Measurements from ENCODE around the gene PLXDC2. TPM values are rescaled to one million over a fixed set of nuclear protein-coding genes. Genes with fewer than 3 reads are reported as not detected.
A peak's percentile ranks its signal among the peaks of the same experiment; 100 is the strongest.

Gene PLXDC2
- polyA plus RNA-seq, 1 donor: 32.9 TPM

GRCh38 chr10:20110125-20111100 lies 294.2 kb downstream of the PLXDC2 start:
- peak; percentile 13 for DNase-seq

- no peak for DNase-seq
These were observed 297.9 kb downstream of the PLXDC2 start for GRCh38 chr10:20114179-20114578.

- DNase-seq: no peak
These were observed 299.7 kb downstream of the PLXDC2 start for GRCh38 chr10:20115894-20116293.

- no peak for DNase-seq
These were observed 301.2 kb downstream of the PLXDC2 start for GRCh38 chr10:20117471-20117870.

GRCh38 chr10:20118119-20118518 lies 301.9 kb downstream of the PLXDC2 start:
- DNase-seq: no peak

- DNase-seq: no peak
These were observed 312.6 kb downstream of the PLXDC2 start for GRCh38 chr10:20128811-20129210.

- no peak for DNase-seq
These were observed 316.6 kb downstream of the PLXDC2 start for GRCh38 chr10:20132816-20133215.

- DNase-seq: no peak
These were observed 317.5 kb downstream of the PLXDC2 start for GRCh38 chr10:20133669-20134189.

- no peak for DNase-seq
These were observed 326.1 kb downstream of the PLXDC2 start for GRCh38 chr10:20142311-20142710.

- DNase-seq: no peak
These were observed 328.0 kb downstream of the PLXDC2 start for GRCh38 chr10:20144268-20144667.

- DNase-seq: no peak
These were observed 329.8 kb downstream of the PLXDC2 start for GRCh38 chr10:20146004-20146403.

- DNase-seq: no peak
These were observed 331.5 kb downstream of the PLXDC2 start for GRCh38 chr10:20147684-20148083.

GRCh38 chr10:20156511-20156910 lies 340.3 kb downstream of the PLXDC2 start:
- no peak for DNase-seq

- DNase-seq: no peak
These were observed 341.1 kb downstream of the PLXDC2 start for GRCh38 chr10:20157314-20157713.

- DNase-seq: no peak
These were observed 341.9 kb downstream of the PLXDC2 start for GRCh38 chr10:20158086-20158485.

GRCh38 chr10:20162123-20162522 lies 345.9 kb downstream of the PLXDC2 start:
- DNase-seq: no peak

GRCh38 chr10:20166096-20166675 lies 350.0 kb downstream of the PLXDC2 start:
- no peak for DNase-seq

- DNase-seq: no peak
These were observed 354.4 kb downstream of the PLXDC2 start for GRCh38 chr10:20170661-20171060.

GRCh38 chr10:20173046-20173445 lies 356.8 kb downstream of the PLXDC2 start:
- no peak for DNase-seq

GRCh38 chr10:20175719-20176118 lies 359.5 kb downstream of the PLXDC2 start:
- no peak for DNase-seq

GRCh38 chr10:20180766-20181165 lies 364.5 kb downstream of the PLXDC2 start:
- no peak for DNase-seq

GRCh38 chr10:20181434-20181833 lies 365.2 kb downstream of the PLXDC2 start:
- DNase-seq: no peak

GRCh38 chr10:20185116-20185515 lies 368.9 kb downstream of the PLXDC2 start:
- DNase-seq: no peak

Data from left kidney (tissue), 2 donors.